SK-N-DZ (cell line): ENCODE measurements around the gene GSTM3.
"Not testable (repeated sequence)": the region's sequence is repeated elsewhere in the genome, so short reads cannot be mapped to it uniquely, and the experiment has no call there.

ENCODE experiments used
- DNase-seq: peaks from one replicate; pipeline ENCODE4 v3.0.0-alpha.2; 2015; ENCODE audit warnings: low spot score

The GSTM3 gene

DNA sequence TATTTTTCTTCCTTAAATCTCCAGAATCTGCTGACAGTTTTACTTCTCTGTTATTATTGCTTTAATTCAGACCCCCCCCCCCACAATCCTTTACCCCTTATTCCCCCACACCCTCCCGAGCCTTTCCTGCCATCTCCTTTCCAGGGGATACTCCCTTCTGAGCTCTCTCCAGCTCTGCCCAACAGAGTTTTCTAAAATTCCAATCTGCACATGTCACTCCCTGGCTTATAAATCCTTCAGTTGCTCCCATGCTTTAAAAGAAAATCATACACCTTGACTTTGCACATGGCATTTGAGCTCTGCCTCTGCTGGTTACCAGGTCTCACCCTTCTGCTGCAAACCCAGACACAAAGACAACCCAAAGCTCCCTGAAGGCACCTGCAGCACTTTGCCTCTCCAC, 34.6 kb upstream of the GSTM3 start:
- DNase-seq = no peak

DNA sequence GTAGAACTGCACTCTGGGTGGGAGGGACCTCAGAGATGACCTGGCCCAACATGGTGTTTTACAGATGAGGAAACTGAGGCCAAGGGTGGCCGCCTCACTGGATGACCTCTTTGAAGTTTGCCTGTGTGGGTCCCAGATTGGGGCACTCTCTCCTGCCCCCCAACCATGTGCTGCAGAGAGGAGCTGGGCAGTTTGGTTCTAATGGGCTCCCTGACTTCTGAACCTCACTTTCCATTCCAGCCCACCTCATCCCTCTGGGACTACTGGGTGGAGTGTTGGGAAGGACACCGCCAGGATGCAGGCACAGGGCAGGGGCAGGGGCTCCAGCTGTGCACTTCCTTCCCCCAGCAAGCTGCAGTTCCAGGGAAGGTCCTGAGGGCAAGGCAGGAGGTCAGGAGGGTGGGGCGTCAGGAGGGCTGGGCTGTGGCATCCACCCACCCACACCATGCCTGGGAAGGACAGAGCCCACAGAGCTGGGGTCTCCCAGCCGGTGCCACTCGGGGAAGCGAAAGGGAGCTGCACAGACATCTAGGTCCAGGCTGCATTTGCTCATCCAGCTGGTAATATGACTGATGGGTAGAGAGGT, 33.2 kb upstream of the GSTM3 start:
- no peak for DNase-seq

DNA sequence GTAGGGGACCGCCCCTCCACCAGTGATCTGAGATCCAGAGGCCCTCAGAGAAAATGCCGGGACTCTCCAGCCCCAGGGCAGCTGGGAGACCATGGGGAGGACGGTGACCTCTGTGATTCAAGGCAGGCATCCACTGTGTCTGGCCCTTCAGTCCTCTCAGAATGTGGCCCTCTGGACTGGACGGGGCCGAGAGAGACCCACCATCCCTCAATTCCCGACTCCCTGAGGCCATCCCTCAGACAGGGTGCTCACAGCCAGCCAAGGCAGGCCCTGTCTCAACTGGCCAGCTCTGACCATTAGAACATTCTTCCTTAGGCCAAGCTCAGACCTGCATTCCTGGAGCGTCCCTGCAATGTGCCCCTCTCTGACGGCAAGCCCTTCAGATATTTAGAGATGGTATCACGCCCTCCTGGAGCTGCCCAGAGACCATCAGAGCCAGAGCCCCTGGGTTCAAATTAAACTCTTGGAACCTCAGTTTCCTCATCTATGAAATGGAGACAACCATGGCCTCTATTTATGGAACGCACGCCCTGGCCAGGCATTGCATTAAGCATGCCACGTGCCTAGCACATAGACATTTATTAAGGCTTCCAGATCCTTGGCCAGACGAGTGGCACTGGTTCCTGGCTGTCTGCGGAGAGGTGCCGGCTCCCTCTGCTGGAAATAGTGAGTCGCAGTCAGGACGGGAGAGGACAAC, 32.5 kb upstream of the GSTM3 start:
- peak; percentile 86 for DNase-seq

DNA sequence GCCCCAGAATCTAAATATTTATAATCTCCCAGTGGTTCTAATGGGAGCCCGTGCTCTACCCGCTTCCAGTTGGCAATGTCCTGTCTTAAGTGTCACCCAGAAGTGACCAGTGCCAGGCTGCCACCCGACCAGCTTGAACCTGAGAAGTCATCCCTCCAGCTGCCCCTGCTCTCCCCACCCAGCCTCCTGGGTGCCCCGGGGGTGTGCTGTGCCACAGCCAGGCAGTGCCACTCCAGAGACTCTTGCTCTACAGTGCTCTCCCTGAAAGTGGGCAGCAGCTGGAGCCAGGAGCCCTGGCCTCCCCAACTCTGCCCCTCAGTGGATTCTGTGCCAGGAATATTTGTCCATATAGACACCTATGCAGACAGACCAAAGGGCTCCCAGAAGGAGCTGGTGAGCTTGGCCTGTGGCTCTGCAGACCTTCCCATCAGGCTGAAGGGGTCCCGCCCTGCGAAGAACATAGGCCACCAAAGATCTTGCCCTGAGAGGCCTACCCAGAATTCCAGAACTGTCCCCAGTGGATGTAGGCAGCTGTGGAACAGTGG, 31.9 kb upstream of the GSTM3 start:
- no peak for DNase-seq

DNA sequence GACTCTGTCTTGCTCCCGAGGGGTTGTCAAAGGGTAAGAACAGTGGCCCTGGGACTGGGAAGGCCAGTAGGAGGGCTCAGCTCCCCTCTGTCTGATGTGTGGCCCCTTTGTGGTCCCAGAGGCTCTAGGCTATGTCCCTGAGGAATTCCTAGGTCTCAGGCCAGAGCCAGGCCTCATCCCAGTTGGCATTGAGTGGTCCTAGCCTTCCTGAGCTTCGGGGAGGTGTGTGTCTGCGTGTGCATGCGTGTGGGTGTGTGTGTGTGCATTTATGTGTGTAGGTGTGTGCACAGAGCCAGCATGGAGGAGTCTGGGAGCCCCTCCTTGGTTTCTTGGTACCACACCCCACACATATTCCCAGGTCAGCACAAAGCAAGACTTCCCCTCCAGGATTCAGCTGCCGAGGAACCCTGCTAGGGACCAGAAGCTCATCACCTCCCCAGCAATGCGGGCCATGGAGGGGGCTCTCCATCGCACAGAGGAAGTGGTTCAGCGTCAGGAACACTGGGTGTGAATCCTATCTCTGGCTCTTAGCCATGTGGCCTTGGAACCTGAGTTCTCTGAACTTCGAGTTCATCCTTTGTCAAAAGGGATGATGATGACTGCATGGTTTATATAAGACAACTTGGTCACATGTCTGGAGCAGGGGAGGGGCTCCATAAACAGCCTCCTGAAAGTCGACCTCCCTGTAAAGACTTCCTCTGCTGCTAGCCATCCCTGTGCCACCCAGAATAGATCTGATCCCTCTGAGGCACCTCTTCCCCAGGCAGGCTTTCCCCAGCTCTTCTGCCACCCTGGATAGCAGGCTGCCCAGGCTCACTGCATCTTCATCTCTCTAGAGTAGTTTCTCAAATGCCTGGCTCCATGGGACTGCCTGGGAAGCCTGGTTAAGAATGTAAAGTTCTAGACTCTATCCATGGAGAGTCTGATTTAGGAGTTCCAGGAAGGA, 31.1 kb upstream of the GSTM3 start:
- no peak for DNase-seq

DNA sequence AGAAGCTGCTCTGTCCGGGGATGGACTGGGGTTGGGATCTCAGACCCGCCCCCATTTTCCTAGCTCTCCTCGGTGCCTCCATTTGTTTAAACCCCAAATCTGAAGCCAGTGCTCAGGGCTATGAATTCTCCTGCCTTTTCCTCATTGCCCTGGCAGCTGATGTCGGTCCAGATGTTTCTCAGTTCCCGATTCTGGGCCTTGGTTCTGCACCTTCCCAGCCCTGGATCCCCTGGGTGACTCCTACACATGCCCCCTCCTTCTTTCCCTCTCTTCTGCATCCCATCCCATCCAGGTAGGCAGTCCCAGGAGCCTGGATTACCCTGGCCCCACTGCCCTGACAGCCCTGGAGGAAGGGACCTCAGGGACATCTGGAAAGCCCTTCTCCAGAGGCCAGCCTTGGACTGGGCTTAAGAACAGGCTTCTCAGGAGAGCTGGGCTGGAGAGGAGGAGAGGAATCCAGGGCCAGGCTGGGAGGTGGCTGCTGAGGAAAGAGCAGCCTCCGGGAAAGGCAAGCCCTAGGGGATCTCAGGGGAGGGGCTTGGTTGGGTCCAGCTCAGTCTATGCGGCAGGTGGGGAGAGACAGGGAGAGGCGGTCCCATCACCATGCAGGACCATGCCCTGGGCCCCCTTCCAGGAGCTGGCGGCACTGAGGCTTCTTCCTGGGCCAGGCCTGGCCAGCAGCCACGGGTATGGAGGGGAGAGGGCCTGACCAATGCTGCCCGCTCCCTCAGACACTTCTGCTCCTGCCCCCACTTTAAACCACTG, 29.7 kb upstream of the GSTM3 start:
- no peak for DNase-seq

DNA sequence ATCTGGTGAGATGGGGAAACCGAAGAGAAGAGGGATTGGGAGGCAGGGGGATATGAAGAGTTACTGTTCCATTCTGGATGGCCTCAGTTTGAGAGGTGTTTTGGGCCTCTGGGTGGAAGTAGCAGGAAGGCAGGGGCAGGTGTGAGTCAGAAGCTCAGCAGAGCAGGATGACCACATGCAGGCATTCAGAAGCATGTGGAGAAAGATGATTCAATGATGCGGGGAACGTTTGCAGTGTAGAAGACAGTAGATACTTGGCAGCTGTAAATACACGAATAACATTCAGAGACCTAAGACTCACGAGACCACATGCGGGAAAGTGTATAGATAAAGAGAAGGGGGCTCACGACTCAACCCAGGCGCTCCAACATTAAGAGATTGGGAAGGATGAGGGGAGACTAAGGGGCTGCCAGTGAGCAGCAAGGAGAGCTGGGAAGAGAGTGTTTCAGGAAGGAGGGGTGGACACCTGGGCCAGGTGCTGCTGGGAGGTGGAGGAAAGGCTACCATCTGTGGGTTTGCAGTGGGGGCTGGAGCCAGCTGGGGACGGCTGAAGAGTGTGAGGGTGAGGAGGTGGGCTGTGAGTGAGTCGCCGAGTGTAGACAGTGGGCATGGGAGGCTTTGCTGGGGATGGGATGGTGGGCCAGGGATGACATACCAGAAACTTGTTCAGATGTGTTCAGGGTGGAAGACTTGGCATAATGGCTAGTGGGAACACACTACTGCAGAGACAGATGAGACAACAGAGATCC, 28.7 kb upstream of the GSTM3 start:
- DNase-seq = no peak

DNA sequence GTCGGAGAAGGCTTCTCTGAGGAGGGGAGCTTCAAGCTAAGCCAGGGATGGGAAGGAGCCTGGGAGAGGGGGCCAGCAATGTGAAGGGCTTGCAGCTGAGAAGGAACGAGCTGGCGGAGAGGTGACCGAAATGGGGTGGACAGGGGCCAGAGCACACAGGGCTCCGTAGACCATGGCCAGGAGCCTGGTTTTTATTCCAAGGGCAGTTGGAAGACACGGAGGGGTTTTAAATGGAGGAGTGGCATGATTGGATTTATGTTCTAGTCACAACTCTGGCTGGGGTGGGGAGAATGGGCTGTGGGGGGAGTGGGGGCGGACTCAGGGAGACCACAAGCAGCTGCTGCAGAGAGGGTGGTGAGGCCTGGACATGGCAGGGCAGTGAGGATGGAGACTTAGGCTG, 28.0 kb upstream of the GSTM3 start:
- no peak for DNase-seq

DNA sequence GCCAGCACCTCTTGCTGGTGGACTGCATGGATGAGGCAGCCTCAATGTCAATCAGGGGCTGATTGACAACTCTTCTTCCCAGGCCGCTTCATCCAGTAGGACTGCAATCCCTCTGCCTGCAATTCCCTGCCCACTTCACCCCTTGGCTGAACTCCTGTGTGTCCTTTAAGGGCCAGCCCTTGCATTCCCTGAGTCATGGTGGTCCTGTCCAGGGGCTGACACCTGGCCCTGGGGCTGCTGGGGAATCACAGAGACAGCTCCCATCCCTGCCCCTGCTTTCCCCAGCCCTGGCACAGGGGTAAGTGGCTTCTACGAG, 27.5 kb upstream of the GSTM3 start:
- DNase-seq = no peak

DNA sequence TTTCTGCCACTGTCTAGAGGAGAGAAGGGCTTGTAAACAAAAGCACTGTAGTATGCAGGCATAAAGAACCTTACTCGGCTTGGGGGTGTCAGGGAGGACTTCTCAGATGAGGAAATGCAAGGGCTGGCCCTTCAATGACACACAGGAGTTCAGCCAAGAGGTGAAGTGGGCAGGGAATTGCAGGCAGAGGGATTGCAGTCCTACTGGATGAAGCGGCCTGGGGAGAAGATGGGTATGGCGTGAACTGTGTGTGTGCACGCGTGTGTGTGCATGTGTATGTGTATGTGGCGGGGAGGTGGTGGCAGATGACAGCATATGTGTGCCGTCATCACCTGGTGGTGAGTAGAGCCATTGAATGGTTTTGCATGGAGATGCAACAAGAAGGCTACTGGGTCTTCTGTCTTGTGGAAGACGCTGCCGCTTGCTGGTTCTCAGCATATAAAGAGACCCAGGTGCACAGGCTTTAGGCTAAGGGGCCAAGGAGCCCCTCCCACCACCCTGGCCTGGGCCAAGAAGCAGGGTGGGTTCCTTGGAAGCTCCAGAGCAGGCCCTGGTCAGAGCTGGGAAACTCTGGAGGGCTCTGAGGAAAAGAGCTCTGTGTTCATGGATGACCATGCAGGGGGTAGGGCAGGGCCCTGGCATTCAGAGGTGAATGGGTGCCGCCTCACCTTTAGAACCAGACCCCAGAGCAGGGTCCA, 26.9 kb upstream of the GSTM3 start:
- no peak for DNase-seq

DNA sequence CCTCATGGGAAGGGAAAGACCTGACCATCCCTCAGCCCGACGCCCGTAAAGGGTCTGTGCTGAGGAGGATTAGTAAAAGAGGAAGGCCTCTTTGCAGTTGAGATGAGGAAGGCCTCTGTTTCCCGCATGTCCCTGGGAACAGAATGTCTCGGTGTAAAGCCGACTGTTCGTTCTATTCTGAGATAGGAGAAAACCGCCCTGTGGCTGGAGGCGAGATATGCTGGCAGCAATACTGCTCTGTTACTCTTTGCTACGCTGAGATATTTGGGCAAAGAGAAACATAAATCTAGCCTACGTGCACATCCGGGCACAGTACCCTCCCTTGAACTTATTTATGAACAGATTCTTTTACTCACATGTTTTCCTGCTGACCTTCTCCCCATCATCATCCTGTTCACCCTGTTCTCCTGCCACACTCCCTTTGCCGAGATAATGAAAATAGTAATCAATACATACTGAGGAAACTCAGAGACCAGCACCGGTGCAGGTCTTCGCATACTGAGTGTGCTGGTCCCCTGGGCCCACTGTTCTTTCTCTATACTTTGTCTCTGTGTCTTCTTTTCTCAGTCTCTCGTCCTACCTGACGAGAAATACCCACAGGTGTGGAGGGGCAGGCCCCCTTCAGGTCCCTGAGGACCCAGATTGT, 26.3 kb upstream of the GSTM3 start:
- DNase-seq = not testable (repeated sequence)

DNA sequence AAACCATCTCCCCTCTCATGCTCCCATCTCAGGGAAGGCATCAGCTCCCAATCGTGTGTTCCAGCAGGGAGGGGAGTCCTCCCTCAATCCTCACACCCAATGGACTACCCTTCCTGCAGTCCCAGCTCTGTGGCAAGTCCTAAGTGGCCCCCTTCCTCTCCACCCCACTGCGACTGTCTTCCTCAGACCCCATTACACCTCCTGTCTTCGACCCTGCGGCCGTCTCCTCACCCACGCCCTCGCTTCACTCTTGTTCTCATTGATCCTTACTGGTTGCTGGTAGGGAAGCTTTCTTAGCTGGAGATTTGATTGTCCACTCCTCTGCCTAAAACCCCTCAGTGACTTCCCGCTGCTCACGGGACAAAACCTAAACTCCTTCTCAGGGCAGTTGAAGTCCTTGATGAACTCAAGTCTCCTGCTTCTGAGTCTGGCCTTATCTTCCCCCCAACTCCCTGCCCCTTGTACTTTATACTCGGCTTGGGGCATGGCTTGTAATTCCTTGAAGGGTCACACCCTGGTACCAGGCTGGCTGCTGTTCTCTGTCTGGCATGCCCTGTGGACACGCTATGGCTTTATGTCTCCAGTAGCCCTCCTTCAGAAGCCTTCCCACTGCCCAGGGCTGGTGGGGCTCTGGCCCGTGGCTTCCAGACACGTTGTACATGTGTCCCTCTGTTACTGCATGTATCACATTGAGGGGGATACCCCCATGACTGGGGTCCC, 25.2 kb upstream of the GSTM3 start:
- no peak for DNase-seq

DNA sequence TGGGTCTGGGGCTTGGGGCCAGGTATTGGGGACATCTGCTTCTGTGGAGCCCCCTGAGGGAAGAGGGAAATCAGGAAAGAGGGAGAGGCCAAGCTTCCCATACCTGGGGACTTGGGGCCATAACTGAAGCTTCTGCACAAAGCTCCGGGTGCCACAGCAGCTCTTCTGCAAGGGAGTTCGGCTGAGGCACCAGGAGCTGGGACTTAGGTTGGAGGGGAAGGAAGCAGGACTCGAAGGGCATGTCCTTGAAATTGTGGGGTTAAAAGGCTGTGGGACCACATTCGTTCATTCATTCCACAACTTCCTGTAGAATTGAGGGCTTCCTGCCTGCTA, 24.6 kb upstream of the GSTM3 start:
- DNase-seq = no peak

DNA sequence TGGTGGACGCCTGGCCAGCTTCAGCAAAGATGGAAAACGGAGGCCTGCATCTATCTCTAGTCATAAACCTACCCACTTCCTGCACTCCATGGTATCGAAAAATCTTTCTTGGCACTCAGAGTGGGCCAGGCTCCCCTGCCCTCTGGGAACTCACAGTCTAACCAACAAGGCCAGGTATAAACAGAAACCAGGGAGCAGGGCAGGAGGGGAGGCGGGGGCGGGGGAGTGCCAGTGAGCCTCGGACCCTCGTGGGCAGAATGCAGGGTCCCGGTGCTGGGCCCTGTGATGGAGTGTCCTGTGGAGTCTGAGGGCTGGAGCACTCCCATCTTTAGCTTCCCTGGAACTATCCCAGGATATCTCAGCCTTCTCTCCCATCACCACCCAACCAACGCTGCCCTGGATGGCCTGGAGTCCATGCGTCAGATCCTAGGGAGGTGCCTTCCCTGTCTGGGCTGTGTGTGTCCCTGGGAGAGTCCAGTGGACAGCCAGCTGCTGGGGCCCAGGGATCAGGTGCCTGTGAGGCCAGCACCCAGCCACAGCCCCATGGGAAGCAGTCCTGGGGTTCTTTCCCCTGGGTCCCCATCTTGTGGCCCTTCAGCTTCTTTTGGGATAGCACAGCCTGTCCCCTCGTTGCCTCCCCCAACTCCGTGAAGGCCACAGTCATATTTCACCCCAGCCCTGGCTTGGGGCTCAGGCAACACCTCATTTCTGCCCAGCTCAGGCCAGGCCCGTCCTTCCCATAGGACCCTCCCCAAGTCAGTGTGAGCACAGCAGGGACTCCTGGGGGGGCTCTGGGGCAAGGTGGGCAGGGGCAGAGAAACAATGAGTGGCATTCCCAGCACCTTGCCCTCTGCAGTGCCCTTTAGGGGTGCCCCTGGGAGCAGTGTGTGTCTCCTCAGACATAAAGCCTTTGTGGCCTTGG, 24.0 kb upstream of the GSTM3 start:
- no peak for DNase-seq

DNA sequence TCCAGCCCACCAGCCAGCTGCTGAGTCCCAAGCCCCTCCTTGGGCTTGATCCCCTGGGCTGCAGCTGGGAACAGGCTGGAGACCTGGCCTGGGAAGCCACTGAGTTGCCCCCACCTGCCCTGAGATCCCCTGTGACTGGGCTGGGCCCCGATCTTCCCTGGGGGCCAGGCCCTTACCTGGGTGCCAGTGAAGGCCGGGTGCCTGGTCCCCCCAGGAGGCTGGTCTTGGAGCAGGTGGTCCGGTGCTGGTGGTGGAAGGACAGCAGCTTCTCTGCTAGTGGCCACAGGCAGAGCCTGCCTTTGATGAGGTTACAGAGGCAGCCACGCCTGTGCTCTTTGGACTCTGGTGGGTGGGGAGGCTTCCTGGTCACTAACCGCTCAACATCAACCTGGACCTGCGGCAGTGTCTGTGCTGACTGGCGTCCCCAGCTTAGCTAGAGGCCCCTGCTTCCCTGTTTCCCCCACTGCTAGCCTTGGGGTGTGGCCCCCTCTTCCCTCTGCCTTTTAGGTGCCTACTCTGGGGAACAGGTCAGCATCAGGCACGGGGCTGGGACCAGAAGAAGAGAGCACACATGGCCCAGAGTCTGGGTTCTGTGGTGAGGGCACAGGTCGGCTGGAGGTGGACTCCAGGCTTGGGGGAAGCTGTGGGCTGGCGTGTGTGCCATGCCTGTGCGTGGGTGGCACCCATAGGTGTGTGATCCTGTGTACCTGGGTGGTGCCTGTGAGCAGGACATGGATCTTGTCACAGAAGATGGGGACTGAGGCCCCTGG, 23.0 kb upstream of the GSTM3 start, which contains the start of gene EPS8L3:
Gene EPS8L3 (minus strand): TSS at position 278 of the 770 bp plus-strand sequence. CDS start 2,174 bp downstream, outside the sequence.
- DNase-seq = no peak

DNA sequence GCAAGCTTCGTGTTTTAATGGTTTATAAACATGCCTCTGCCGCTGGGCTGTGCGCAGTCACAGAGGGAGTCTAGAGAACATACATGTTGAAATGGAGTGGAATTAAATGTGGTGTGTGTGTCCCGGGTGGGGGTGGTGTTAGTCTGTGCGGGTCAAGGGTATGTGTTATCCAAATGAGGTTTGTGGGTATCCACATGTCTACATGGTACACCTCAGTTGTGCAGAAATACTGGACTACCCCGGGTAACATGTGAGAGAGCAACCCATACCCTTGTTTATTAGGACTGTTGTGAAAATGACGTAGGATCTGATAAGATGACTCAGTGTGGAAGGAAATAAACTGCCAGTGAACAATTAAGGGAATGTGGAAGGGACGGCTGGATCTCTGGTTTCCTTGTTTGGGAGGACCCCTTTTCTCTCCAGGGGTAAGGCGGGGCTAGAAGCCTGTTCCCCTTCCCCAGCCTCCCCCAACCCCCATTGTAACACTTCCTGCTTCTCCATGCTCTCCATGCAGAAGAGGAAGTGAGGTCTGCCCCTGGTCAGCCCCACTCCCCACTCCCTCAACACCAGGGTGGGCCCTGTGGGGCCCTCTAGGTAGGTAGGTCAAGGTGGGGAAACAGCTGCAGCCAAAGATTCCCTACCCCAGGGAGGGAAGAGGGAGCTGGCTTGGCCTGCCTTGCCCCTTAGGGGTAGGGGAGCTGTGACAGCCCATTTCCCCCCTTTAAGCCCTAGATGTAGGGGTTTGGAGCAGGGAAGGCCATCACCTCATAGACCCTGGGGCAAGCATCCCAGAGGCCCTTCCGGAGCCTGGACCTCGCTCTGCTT, 22.2 kb upstream of the GSTM3 start:
- no peak for DNase-seq
